Neural cell (in vitro differentiated cells): Measurements from ENCODE around the gene JAZF1. TPM values are rescaled to one million over a fixed set of nuclear protein-coding genes. Genes with fewer than 3 reads are reported as not detected.
"Not testable (repeated sequence)": the region's sequence is repeated elsewhere in the genome, so short reads cannot be mapped to it uniquely, and the experiment has no call there.

ENCODE experiments used
- H2AFZ ChIP-seq: fragments of 200-600, 300-800 bp; sonication (generic), shearing (Covaris generic); 2 replicates; pipeline ENCODE4 v1.6.0; 2014; ENCODE audit warnings: low read depth, mild to moderate bottlenecking, antibody characterized with exemption, low read length, moderate library complexity
- H3F3A ChIP-seq: fragments of 200-600 bp; shearing (Covaris generic); 2 replicates; pipeline ENCODE4 v1.6.1; 2016; ENCODE audit warnings: mild to moderate bottlenecking, moderate library complexity, mixed read lengths, antibody characterized with exemption, low read length; ENCODE audit not compliant: insufficient read depth, poor library complexity, severe bottlenecking
- H3K27ac ChIP-seq: fragments of 200-600, 300-800 bp; sonication (generic), shearing (Covaris generic); 2 replicates; pipeline ENCODE4 v1.5.1; 2014; ENCODE audit warnings: mild to moderate bottlenecking, low read length, moderate library complexity
- H3K27me3 ChIP-seq: fragments of 300-800, 200-600 bp; sonication (generic), shearing (Covaris generic); 2 replicates; pipeline ENCODE4 v1.6.0; 2014; ENCODE audit warnings: mild to moderate bottlenecking, low read depth, low read length, moderate library complexity; ENCODE audit not compliant: insufficient read depth
- H3K36me3 ChIP-seq: fragments of 300-800, 200-600 bp; sonication (generic), shearing (Covaris generic); 2 replicates; pipeline ENCODE4 v1.5.1; 2014; ENCODE audit warnings: mild to moderate bottlenecking, antibody characterized with exemption, low read length, moderate library complexity; ENCODE audit not compliant: insufficient read depth
- H3K4me2 ChIP-seq: fragments of 300-800, 200-600 bp; sonication (generic), shearing (Covaris generic); 2 replicates; pipeline ENCODE4 v1.6.0; 2014; ENCODE audit warnings: mild to moderate bottlenecking, low read length
- H3K4me3 ChIP-seq: fragments of 300-800, 200-600 bp; sonication (generic), shearing (Covaris generic); 2 replicates; pipeline ENCODE4 v1.5.1; 2014; ENCODE audit warnings: mild to moderate bottlenecking, low read length, moderate library complexity
- H3K79me2 ChIP-seq: fragments of 200-600 bp; shearing (Covaris generic); replicated peaks from 2 replicates; pipeline ENCODE4 v1.6.0; 2014; ENCODE audit warnings: mild to moderate bottlenecking, low read length, moderate library complexity; ENCODE audit not compliant: insufficient read depth
- H3K9ac ChIP-seq: fragments of 300-800, 200-600 bp; sonication (generic), shearing (Covaris generic); 2 replicates; pipeline ENCODE4 v1.6.1; 2016; ENCODE audit warnings: mild to moderate bottlenecking, low read length, mixed read lengths
- H3K9me2 ChIP-seq: fragments of 200-600 bp; shearing (Covaris generic); 2 replicates; pipeline ENCODE4 v1.6.1; 2016; ENCODE audit warnings: mild to moderate bottlenecking, low read length, mixed read lengths; ENCODE audit not compliant: insufficient read depth
- H3K9me3 ChIP-seq: fragments of 200-600, 300-800 bp; sonication (generic), shearing (Covaris generic); 2 replicates; pipeline ENCODE4 v1.6.1; 2016; ENCODE audit warnings: mild to moderate bottlenecking, mixed run types, low read length, moderate library complexity, mixed read lengths
- H4K20me1 ChIP-seq: fragments of 200-600 bp; shearing (Covaris generic); 2 replicates; pipeline ENCODE4 v1.6.1; 2016; ENCODE audit warnings: mild to moderate bottlenecking, mixed run types; ENCODE audit not compliant: insufficient read depth
- EP300 ChIP-seq: fragments of 450-650 bp; conservative IDR thresholded peaks from 2 replicates; pipeline ENCODE4 v1.6.1; 2014; ENCODE audit warnings: antibody characterized with exemption, mild to moderate bottlenecking, moderate library complexity; ENCODE audit not compliant: poor library complexity, severe bottlenecking
- EZH2 ChIP-seq: fragments of 200-600, 300-800 bp; shearing (Covaris generic), sonication (generic); IDR thresholded peaks from 2 replicates; pipeline ENCODE4 v1.6.1; 2014; ENCODE audit warnings: antibody characterized with exemption, low read length, borderline replicate concordance, mild to moderate bottlenecking; ENCODE audit not compliant: insufficient read depth, poor library complexity, severe bottlenecking
- MXI1 ChIP-seq: fragments of 450-650 bp; conservative IDR thresholded peaks from 2 replicates; pipeline ENCODE4 v1.6.1; 2014; ENCODE audit warnings: antibody characterized with exemption, mild to moderate bottlenecking; ENCODE audit not compliant: poor library complexity, severe bottlenecking
- POLR2AphosphoS5 ChIP-seq: IDR thresholded peaks from 2 replicates; pipeline ENCODE4 v1.6.1; 2012
- RAD21 ChIP-seq: fragments of 450-650 bp; conservative IDR thresholded peaks from 2 replicates; pipeline ENCODE4 v1.6.1; 2014; ENCODE audit warnings: antibody characterized with exemption, mild to moderate bottlenecking, moderate library complexity
- REST ChIP-seq: IDR thresholded peaks from 2 replicates; pipeline ENCODE4 v1.6.1; 2012; ENCODE audit warnings: borderline replicate concordance
- SMC3 ChIP-seq: fragments of 450-650 bp; conservative IDR thresholded peaks from 2 replicates; pipeline ENCODE4 v1.6.1; 2014; ENCODE audit warnings: antibody characterized with exemption, mild to moderate bottlenecking, moderate library complexity; ENCODE audit not compliant: poor library complexity
- TAF1 ChIP-seq: IDR thresholded peaks from 2 replicates; pipeline ENCODE4 v1.6.1; 2012; ENCODE audit warnings: low read depth
- polyA plus RNA-seq: library from polyadenylated mRNA; depleted of rRNA; stranded (reverse); fragments of >200 nt; gene quantifications from 2 replicates; pipeline ENCODE4 v1.2.3, GENCODE V29; 2014
- TF ChIP-seq, protein P1 (sequence below): fragments of 450-650 bp; IDR thresholded peaks from 2 replicates; pipeline ENCODE4 v1.5.1; 2014; ENCODE audit warnings: antibody characterized with exemption, mild to moderate bottlenecking, moderate library complexity; ENCODE audit not compliant: poor library complexity, severe bottlenecking

The JAZF1 gene
- polyA plus RNA-seq, 1 donor from 2014 or later, result 29.5 TPM

GRCh38 chr7:27888736-27889135 is 291.9 kb downstream of the JAZF1 start:
- no peak overlapping the region for H3K27ac ChIP-seq
- TF ChIP-seq MXI1 (no peak), RAD21 (no peak), REST (no peak), POLR2AphosphoS5 (no peak), TAF1 (no peak), EP300 (no peak), SMC3 (no peak), EZH2 (no peak)
- TF ChIP-seq, protein P1, sequence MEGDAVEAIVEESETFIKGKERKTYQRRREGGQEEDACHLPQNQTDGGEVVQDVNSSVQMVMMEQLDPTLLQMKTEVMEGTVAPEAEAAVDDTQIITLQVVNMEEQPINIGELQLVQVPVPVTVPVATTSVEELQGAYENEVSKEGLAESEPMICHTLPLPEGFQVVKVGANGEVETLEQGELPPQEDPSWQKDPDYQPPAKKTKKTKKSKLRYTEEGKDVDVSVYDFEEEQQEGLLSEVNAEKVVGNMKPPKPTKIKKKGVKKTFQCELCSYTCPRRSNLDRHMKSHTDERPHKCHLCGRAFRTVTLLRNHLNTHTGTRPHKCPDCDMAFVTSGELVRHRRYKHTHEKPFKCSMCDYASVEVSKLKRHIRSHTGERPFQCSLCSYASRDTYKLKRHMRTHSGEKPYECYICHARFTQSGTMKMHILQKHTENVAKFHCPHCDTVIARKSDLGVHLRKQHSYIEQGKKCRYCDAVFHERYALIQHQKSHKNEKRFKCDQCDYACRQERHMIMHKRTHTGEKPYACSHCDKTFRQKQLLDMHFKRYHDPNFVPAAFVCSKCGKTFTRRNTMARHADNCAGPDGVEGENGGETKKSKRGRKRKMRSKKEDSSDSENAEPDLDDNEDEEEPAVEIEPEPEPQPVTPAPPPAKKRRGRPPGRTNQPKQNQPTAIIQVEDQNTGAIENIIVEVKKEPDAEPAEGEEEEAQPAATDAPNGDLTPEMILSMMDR, result no peak

GRCh38 chr7:27886710-27887109 is 293.9 kb downstream of the JAZF1 start:
- H3K79me2 ChIP-seq, H3F3A ChIP-seq, H2AFZ ChIP-seq, H3K36me3 ChIP-seq, H4K20me1 ChIP-seq, H3K9ac ChIP-seq, H3K9me2 ChIP-seq, H3K9me3 ChIP-seq, H3K4me3 ChIP-seq, H3K27ac ChIP-seq, H3K4me2 ChIP-seq, H3K27me3 ChIP-seq: not testable (repeated sequence)

More at GRCh38 chr7:27888736-27889135, 291.9 kb downstream of the JAZF1 start:
- no peaks in the 10 kb centered on the region for H3F3A ChIP-seq
- no peak overlapping the region for H3K4me3 ChIP-seq
- no peak overlapping the region for H2AFZ ChIP-seq
- H3K9me3 ChIP-seq, result no peaks in the 10 kb centered on the region
- no peaks in the 10 kb centered on the region for H3K27me3 ChIP-seq
- H3K9me2 ChIP-seq, result no peaks in the 10 kb centered on the region
- H3K9ac ChIP-seq, result no peak overlapping the region
- H3K4me2 ChIP-seq, result no peak overlapping the region
- no peaks in the 10 kb centered on the region for H3K36me3 ChIP-seq
- no peaks in the 10 kb centered on the region for H3K79me2 ChIP-seq
- no peaks in the 10 kb centered on the region for H4K20me1 ChIP-seq

DNA sequence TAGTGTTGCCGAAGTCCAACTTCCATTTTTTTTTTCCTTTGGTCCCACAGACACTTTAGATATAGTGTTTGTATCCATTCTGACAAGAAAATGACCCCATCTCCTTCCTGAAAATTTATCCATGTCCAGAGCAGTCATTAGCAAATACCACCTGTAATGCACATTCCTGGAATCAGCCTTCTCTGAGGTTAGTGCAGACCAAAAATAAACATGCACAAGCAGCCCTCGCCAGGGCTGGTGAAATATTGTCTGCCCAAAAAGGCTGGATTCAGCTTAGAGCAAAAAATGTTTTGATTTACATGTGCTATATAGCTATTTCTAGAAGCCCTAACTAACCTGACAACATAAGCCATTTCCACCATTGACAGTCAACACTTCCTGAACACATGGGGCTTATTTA is 294.9 kb downstream of the JAZF1 start:
- TF ChIP-seq MXI1 (no peak), SMC3 (no peak), EP300 (no peak), RAD21 (no peak), REST (no peak), EZH2 (no peak), TAF1 (no peak), POLR2AphosphoS5 (no peak)
- TF ChIP-seq, protein P1, result no peak
- H3K4me2 ChIP-seq, result no peak overlapping the region
- no peaks in the 10 kb centered on the region for H3F3A ChIP-seq
- H2AFZ ChIP-seq, result no peak overlapping the region
- H4K20me1 ChIP-seq, result no peaks in the 10 kb centered on the region
- H3K27me3 ChIP-seq, result no peaks in the 10 kb centered on the region
- H3K36me3 ChIP-seq, result no peaks in the 10 kb centered on the region
- H3K9me3 ChIP-seq, result no peaks in the 10 kb centered on the region
- H3K4me3 ChIP-seq, result no peak overlapping the region
- H3K9me2 ChIP-seq, result no peaks in the 10 kb centered on the region
- no peaks in the 10 kb centered on the region for H3K79me2 ChIP-seq
- no peak overlapping the region for H3K27ac ChIP-seq
- H3K9ac ChIP-seq, result no peak overlapping the region
